HepG2 (cell line): ENCODE results near the gene CTSA.

Source experiments
- ASH2L ChIP-seq: fragments of 300-600, 200-600 bp; sonication (generic); IDR thresholded peaks from 2 replicates; pipeline ENCODE4 v1.7.0; 2017; ENCODE audit warnings: low read depth, mild to moderate bottlenecking, moderate library complexity, mixed read lengths, low read length; ENCODE audit not compliant: insufficient read length
- ATF1 ChIP-seq: IDR thresholded peaks from 2 replicates; pipeline ENCODE4 v1.6.1; 2016; ENCODE audit warnings: mild to moderate bottlenecking, control low read depth
- CHD4 ChIP-seq: fragments of 200-600 bp; sonication (generic); IDR thresholded peaks from 2 replicates; pipeline ENCODE4 v1.7.0; 2017; ENCODE audit warnings: mild to moderate bottlenecking, low read length, borderline replicate concordance
- FOXO4 ChIP-seq: sonication (generic); formaldehyde crosslinking; conservative IDR thresholded peaks from 2 replicates; pipeline ENCODE4 v1.8.1; 2023; ENCODE audit warnings: missing genetic modification reagents
- MEIS2 ChIP-seq: sonication (generic); formaldehyde crosslinking; IDR thresholded peaks from 2 replicates; pipeline ENCODE4 v1.9.0; 2021; ENCODE audit warnings: mild to moderate bottlenecking, missing genetic modification reagents
- PAXIP1 ChIP-seq: sonication (generic); formaldehyde crosslinking; conservative IDR thresholded peaks from 2 replicates; pipeline ENCODE4 v1.4.0; 2020; ENCODE audit warnings: mild to moderate bottlenecking, missing genetic modification reagents, moderate library complexity
- POLR2A ChIP-seq, 2 experiments: IDR thresholded peaks; 2 replicates each; pipeline ENCODE4 v1.6.1; 2011; ENCODE audit warnings: low read depth in 2 of 2, low read length in 2 of 2, mild to moderate bottlenecking in 1 of 2, moderate library complexity in 1 of 2; ENCODE audit not compliant: insufficient read depth in 1 of 2
- SMC3 ChIP-seq: IDR thresholded peaks from 2 replicates; pipeline ENCODE4 v1.6.1; 2011; ENCODE audit warnings: low read length, improper control_type of control experiment
- SRF ChIP-seq: IDR thresholded peaks from 2 replicates; pipeline ENCODE4 v1.6.1; 2011; ENCODE audit warnings: mild to moderate bottlenecking, low read depth, low read length, moderate library complexity
- TFAP4 ChIP-seq: sonication (generic); IDR thresholded peaks from 2 replicates; pipeline ENCODE4 v1.6.1; 2016; ENCODE audit warnings: low read depth, borderline replicate concordance
- TF ChIP-seq, protein P1 (sequence below): sonication (generic); formaldehyde crosslinking; IDR thresholded peaks from 2 replicates; pipeline ENCODE4 v1.5.0; 2020; ENCODE audit warnings: mild to moderate bottlenecking, missing genetic modification reagents, moderate library complexity

DNA sequence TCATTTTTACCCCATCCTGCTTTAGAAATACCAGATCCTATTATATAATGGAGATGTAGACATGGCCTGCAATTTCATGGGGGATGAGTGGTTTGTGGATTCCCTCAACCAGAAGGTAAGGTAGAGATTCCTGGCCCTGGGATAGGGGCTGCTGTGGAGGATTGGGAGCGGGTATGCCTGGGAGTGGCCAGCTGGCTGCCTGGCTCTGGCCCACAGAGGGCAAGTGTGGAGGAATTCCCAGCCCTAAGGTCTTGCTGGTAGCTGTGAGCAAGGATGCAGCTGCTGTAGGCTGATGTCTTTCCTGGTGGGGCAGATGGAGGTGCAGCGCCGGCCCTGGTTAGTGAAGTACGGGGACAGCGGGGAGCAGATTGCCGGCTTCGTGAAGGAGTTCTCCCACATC is 6.6 kb downstream of the CTSA start:
- TF ChIP-seq ASH2L: no peak
- no peak for TF ChIP-seq ATF1
- TF ChIP-seq POLR2A (IDR thresholded peaks at IDR 0.05; ENCODE audit: insufficient read depth in 1 of 2, low read depth in 2 of 2, low read length in 2 of 2): no peak
- TF ChIP-seq, protein P1, sequence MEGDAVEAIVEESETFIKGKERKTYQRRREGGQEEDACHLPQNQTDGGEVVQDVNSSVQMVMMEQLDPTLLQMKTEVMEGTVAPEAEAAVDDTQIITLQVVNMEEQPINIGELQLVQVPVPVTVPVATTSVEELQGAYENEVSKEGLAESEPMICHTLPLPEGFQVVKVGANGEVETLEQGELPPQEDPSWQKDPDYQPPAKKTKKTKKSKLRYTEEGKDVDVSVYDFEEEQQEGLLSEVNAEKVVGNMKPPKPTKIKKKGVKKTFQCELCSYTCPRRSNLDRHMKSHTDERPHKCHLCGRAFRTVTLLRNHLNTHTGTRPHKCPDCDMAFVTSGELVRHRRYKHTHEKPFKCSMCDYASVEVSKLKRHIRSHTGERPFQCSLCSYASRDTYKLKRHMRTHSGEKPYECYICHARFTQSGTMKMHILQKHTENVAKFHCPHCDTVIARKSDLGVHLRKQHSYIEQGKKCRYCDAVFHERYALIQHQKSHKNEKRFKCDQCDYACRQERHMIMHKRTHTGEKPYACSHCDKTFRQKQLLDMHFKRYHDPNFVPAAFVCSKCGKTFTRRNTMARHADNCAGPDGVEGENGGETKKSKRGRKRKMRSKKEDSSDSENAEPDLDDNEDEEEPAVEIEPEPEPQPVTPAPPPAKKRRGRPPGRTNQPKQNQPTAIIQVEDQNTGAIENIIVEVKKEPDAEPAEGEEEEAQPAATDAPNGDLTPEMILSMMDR (CRISPR knock-in tag): no peak
- TF ChIP-seq FOXO4 (CRISPR knock-in tag): no peak
- no peak for TF ChIP-seq SRF
- TF ChIP-seq CHD4: no peak
- no peak for TF ChIP-seq PAXIP1 (CRISPR knock-in tag)
- no peak for TF ChIP-seq MEIS2 (CRISPR knock-in tag)
- no peak for TF ChIP-seq TFAP4
- TF ChIP-seq SMC3: no peak
